HG02571 (cell line): ENCODE measurements around the gene CT45A7.
"Not testable (repeated sequence)": the region's sequence is repeated elsewhere in the genome, so short reads cannot be mapped to it uniquely, and the experiment has no call there.

ENCODE experiments used
- ATAC-seq: cut with Tn5 transposase; IDR thresholded peaks from one replicate; pipeline ENCODE4 v1.9.1; 2021; ENCODE audit warnings: mild to moderate bottlenecking, moderate library complexity; ENCODE audit not compliant: unreplicated experiment

Gene CT45A7

GRCh38 chrX:135837180-135837579 is at the start of gene CT45A7:
Gene CT45A7 (minus strand): TSS chrX:135837280. CDS start chrX:135833533, 3,747 bp downstream.
- ATAC-seq: not testable (repeated sequence)

- ATAC-seq: not testable (repeated sequence)
Measured at GRCh38 chrX:135882741-135883140, 45.7 kb upstream of the CT45A7 start.

GRCh38 chrX:135871712-135872111 is 34.6 kb upstream of the CT45A7 start, which contains the start of gene CT45A9:
Gene CT45A9 (minus strand): TSS chrX:135871812. CDS start chrX:135868061, 3,751 bp downstream.
- ATAC-seq: not testable (repeated sequence)

GRCh38 chrX:135854438-135854837 is 17.4 kb upstream of the CT45A7 start, which contains the start of gene CT45A8:
Gene CT45A8 (minus strand): TSS chrX:135854538. CDS start chrX:135850783, 3,755 bp downstream.
- not testable (repeated sequence) for ATAC-seq

GRCh38 chrX:135819912-135820311 is 17.2 kb downstream of the CT45A7 start, which contains the start of gene CT45A2:
Gene CT45A2 (minus strand): TSS chrX:135820012. CDS start chrX:135816265, 3,747 bp downstream.
- ATAC-seq: not testable (repeated sequence)

GRCh38 chrX:135802687-135803086 is 34.4 kb downstream of the CT45A7 start, which contains the start of gene CT45A6:
Gene CT45A6 (minus strand): TSS chrX:135802787. CDS start chrX:135798993, 3,794 bp downstream.
- not testable (repeated sequence) for ATAC-seq

- not testable (repeated sequence) for ATAC-seq
Measured at GRCh38 chrX:135785403-135785802, 51.7 kb downstream of the CT45A7 start, which contains the start of gene CT45A5. Gene CT45A5 (minus strand): TSS chrX:135785503. CDS start chrX:135781729, 3,774 bp downstream.
